LoVo (cell line): ENCODE results near the gene KMT5C.
"Not testable (repeated sequence)": the region's sequence is repeated elsewhere in the genome, so short reads cannot be mapped to it uniquely, and the experiment has no call there.

Experiments
- DNase-seq: peaks from one replicate; pipeline ENCODE4 v3.0.0-alpha.2; 2016; ENCODE audit warnings: low spot score

KMT5C gene

GRCh38 chr19:55319785-55320184 is 19.9 kb upstream of the KMT5C start:
- no peak for DNase-seq

GRCh38 chr19:55320844-55321419 is 18.7 kb upstream of the KMT5C start:
- no peak for DNase-seq

GRCh38 chr19:55321466-55322137 is 18.1 kb upstream of the KMT5C start:
- DNase-seq = no peak

GRCh38 chr19:55322204-55322885 is 17.3 kb upstream of the KMT5C start:
- no peak for DNase-seq

GRCh38 chr19:55324662-55325061 is 15.0 kb upstream of the KMT5C start:
- no peak for DNase-seq

GRCh38 chr19:55325172-55325571 is 14.5 kb upstream of the KMT5C start, which contains the start of gene TMEM150B:
TSS of gene TMEM150B (minus strand) at chr19:55325341. CDS start at chr19:55321036, 4,305 bp downstream.
- DNase-seq = no peak

DNA sequence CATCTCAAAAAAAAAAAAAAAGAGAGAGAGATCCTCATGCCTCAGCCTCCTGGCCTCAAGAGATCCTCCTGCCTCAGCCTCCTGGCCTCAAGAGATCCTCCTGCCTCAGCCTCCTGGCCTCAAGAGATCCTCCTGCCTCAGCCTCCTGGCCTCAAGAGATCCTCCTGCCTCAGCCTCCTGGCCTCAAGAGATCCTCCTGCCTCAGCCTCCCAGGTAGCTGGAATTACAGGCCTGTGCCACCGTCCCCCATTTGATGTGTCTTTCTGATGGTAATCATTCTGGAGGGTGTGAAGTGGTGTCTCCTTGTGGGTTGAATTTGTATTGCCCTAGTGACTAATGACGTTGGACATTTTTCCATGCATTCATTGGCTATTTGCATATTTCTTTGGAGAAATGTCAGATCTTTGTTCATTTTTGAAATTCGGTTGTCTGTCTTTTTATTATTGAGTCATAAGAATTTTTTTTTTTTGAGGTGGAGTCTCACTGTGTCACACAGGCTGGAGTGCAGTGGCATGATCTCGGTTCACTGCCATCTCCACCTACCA is 10.8 kb upstream of the KMT5C start:
- DNase-seq = not testable (repeated sequence)

- DNase-seq = not testable (repeated sequence)
Observed at GRCh38 chr19:55329791-55330190, 9.9 kb upstream of the KMT5C start.

DNA sequence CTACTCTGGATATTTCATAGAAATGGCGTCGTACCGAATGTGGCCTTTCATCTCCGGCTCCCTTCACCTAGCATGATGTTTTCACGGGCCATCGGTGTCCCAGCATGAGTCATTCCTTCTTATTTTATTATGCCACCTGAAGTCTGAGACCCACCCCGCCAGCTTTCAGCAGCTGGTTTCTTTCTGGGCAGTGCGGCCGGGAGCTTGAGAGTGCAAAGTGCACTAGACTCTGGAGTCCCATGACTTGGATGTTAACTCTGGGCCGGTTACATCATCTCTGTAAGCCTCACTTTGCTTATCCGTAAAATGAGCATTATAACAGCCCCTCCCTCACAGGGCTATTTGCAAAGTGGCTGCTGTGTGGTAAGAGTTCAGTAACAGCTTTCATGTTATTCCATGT is 5.8 kb upstream of the KMT5C start:
- DNase-seq = peak; percentile 84

DNA sequence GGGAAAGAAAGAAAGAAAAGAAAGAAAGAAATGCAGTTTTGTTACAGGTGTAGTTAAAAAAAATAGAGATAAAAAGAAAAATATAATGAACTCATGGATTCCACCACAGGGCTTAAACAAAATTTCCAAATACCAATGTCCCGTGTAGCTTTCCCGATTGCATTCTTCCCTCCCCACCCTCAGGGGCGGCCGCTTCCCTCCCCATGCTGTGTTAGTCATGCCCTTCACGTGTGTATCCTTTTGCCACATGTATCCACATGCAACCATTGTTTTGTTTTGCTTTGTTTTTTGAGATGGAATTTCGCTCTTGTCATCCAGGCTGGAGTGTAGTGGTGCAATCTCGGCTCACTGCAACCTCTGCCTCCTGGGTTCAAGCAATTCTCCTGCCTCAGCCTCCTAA is 3.6 kb upstream of the KMT5C start:
- DNase-seq = no peak

GRCh38 chr19:55339889-55340783 is 460 bp downstream of the KMT5C start:
- DNase-seq = no peak

GRCh38 chr19:55340784-55341147 is 1.1 kb downstream of the KMT5C start:
- no peak for DNase-seq

DNA sequence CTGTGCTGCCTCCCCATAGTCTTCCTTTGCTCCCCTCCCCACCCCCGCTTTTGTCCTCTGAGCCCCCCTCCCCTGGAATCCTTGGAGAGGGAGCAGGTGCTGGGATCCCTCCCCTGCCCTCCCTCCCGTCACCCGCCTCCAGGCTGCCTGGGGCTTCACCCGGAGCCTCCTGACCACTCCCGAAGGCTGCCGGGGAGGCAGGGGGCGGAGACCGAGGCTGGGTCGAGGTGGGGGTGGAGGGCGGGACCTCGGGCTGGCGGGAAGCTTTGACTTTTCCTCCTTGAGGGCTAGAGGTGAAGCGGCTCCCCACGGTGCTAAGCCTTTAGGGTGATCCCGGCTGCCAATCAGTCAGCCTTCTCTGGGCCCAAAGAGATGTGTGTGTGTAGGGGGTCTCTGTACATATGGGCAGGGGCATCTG is 1.5 kb downstream of the KMT5C start:
- DNase-seq = no peak

GRCh38 chr19:55341595-55342531 is 2.2 kb downstream of the KMT5C start:
- DNase-seq = no peak

DNA sequence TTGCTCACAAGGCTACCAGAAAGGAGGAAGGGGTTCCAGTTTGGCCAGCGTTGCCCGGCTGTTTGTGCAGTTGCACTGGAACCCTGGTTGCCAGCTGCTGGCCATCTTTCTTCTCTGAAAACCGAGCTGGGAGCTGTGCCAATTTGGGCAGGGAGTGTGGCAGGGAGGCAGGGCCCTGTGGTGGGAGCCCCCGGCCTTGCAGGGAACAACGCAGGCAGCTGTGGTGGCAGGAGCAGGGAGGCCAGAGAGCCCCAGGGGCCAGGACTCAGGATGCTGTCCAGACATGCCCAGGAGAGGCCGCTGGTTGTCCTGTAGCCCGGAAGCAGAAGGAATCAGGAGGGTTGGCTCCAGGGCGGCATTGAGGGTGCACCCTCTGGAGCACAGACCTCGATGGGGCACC is 4.8 kb downstream of the KMT5C start:
- DNase-seq = no peak

GRCh38 chr19:55345101-55345817 is 5.6 kb downstream of the KMT5C start:
- no peak for DNase-seq

DNA sequence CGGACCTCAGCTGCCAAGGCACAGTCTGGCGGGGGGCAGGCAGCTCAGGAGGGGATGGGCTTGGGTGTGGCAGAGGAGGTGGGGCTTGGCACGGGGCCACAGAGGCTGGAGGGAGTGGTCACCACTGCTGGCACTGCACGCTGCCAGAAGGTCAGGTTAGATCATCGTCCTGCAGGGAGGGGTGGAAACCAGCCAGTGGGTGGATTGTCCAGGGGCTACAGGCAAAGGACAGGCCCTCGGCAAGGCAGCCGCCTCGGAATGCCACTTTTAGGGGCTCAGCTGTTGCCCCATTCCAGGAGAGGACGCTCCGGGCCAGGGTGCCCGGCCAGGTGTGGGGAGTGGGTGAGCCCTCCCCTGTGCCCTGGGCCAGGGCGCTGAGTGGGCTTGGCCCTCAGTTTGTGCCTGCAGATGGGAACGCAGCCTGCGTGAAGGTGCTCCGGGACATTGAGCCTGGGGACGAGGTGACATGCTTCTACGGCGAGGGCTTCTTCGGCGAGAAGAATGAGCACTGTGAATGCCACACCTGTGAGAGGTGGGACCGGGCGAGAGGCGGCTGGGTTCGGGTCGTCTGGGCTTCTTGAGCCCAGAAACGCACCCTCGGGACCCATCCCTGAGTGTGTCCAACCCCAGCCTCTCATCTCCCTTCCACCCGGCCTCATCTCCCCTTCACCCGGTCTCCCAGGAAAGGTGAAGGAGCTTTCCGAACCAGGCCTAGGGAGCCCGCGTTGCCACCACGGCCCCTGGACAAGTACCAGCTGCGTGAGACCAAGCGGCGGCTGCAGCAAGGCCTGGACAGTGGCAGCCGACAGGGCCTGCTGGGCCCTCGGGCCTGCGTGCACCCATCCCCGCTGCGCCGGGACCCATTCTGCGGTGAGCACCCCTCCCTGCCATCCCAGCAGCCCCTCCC is 6.4 kb downstream of the KMT5C start:
- peak; percentile 30 for DNase-seq

DNA sequence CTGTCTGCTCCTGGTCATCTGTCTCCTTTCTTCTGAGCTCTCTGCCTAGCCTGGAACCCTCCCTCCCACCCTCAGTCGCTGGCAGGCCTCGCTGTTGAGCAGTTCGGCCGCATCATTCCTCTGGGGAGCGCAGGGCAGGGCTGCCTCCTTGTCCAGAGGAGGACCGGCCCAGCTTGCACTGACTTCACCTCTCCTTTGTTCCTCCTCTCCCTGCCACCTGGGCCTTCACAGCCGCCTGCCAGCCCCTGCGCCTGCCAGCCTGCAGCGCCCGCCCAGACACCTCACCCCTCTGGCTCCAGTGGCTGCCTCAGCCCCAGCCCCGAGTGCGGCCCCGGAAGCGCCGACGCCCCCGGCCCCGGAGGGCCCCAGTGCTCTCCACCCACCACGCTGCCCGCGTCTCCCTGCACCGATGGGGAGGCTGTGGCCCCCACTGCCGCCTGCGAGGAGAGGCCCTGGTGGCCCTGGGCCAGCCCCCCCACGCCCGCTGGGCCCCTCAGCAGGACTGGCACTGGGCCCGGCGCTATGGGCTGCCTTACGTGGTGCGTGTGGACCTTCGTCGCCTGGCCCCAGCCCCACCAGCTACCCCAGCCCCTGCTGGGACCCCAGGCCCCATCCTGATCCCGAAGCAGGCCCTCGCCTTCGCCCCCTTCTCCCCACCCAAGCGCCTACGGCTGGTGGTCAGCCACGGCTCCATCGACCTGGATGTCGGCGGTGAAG is 7.2 kb downstream of the KMT5C start:
- no peak for DNase-seq
